HepG2 (cell line): ENCODE results near the gene PCDHGA7. TPM values are rescaled to one million over a fixed set of nuclear protein-coding genes. Genes with fewer than 3 reads are reported as not detected.

Experiments used
- CBX5 ChIP-seq: sonication (generic); formaldehyde crosslinking; IDR thresholded peaks from 2 replicates; pipeline ENCODE4 v1.4.0; 2020; ENCODE audit warnings: missing genetic modification reagents, borderline replicate concordance
- CENPBD1 ChIP-seq: sonication (generic); formaldehyde crosslinking; IDR thresholded peaks from 2 replicates; pipeline ENCODE4 v1.8.0; 2022; ENCODE audit warnings: missing genetic modification reagents, low read depth, mild to moderate bottlenecking, borderline replicate concordance
- CSRNP2 ChIP-seq: sonication (generic); formaldehyde crosslinking; conservative IDR thresholded peaks from 2 replicates; pipeline ENCODE4 v1.8.0; 2022; ENCODE audit warnings: low read depth, missing genetic modification reagents
- DMTF1 ChIP-seq: sonication (generic); formaldehyde crosslinking; IDR thresholded peaks from 2 replicates; pipeline ENCODE4 v1.4.0; 2020; ENCODE audit warnings: mild to moderate bottlenecking, missing genetic modification reagents
- FOXK1 ChIP-seq: sonication (generic); formaldehyde crosslinking; IDR thresholded peaks from 2 replicates; pipeline ENCODE4 v1.4.0; 2020; ENCODE audit warnings: low read depth, missing genetic modification reagents, borderline replicate concordance
- HMG20B ChIP-seq: conservative IDR thresholded peaks from 2 replicates; pipeline ENCODE4 v1.6.1; 2016; ENCODE audit warnings: missing genetic modification reagents, missing compliant biosample characterization
- MLXIP ChIP-seq: sonication (generic); formaldehyde crosslinking; IDR thresholded peaks from 2 replicates; pipeline ENCODE4 v1.9.0; 2021; ENCODE audit warnings: missing genetic modification reagents, borderline replicate concordance
- SALL2 ChIP-seq: sonication (generic); formaldehyde crosslinking; IDR thresholded peaks from 2 replicates; pipeline ENCODE4 v1.8.1; 2023; ENCODE audit warnings: mild to moderate bottlenecking, missing genetic modification reagents, inconsistent platforms
- SKI ChIP-seq: fragments of 450-650 bp; IDR thresholded peaks from one replicate; pipeline ENCODE4 v1.6.1; 2018; ENCODE audit warnings: mild to moderate bottlenecking; ENCODE audit not compliant: partially characterized antibody
- ZNF407 ChIP-seq: sonication (generic); formaldehyde crosslinking; IDR thresholded peaks from one replicate; pipeline ENCODE4 v1.5.1; 2020; ENCODE audit warnings: mild to moderate bottlenecking, missing genetic modification reagents; ENCODE audit errors: not compliant biosample characterization
- ZNF674 ChIP-seq: sonication (generic); formaldehyde crosslinking; IDR thresholded peaks from 2 replicates; pipeline ENCODE4 v1.5.0; 2020; ENCODE audit warnings: low read depth, mild to moderate bottlenecking, missing genetic modification reagents
- ZNF83 ChIP-seq: sonication (generic); formaldehyde crosslinking; IDR thresholded peaks from 2 replicates; pipeline ENCODE4 v1.4.0; 2020; ENCODE audit warnings: missing genetic modification reagents, mild to moderate bottlenecking, borderline replicate concordance
- polyA plus RNA-seq, 8 experiments: library from polyadenylated mRNA; depleted of rRNA in 3 of 8; stranded (reverse) in 7 of 8; unstranded in 1 of 8; fragments of >200 nt; fragmentation: Illumina TruSeq in 4 of 8; extraction: Trizol in 4 of 8; gene quantifications; 2 replicates each; pipeline versions ENCODE4 v1.2.1 to v1.2.3, GENCODE V29; 2011 to 2016; ENCODE audit warnings: low read depth in 4 of 8, missing spikeins in 1 of 8, mixed read lengths in 1 of 8; ENCODE audit not compliant: insufficient read depth in 1 of 8
- total RNA-seq, 5 experiments: library from RNA; depleted of rRNA; stranded (reverse); fragments of >200 nt; fragmentation: Illumina TruSeq; extraction: Trizol; gene quantifications; 2 replicates each; pipeline ENCODE4 v1.2.3, GENCODE V29; 2016; ENCODE audit warnings: low read depth in 1 of 5

Gene PCDHGA7
- total and polyA plus RNA-seq, 2 of the 13 experiments (the other 11 are each of a cell fraction or from before 2014, with no cell fraction given), result 0.11 to 0.31 TPM

- no peak for TF ChIP-seq MLXIP (CRISPR knock-in tag)
- no peak for TF ChIP-seq FOXK1 (CRISPR knock-in tag)
- no peak for TF ChIP-seq ZNF674
- no peak for TF ChIP-seq CSRNP2 (CRISPR knock-in tag)
- no peak for TF ChIP-seq ZNF83 (CRISPR knock-in tag)
- no peak for TF ChIP-seq CENPBD1 (CRISPR knock-in tag)
- TF ChIP-seq ZNF407, result no peak
- no peak for TF ChIP-seq DMTF1 (CRISPR knock-in tag)
- TF ChIP-seq SKI, result no peak
- no peak for TF ChIP-seq SALL2 (CRISPR knock-in tag)
- no peak for TF ChIP-seq HMG20B (CRISPR knock-in tag)
- TF ChIP-seq CBX5, result no peak
Observed at GRCh38 chr5:141349917-141350619, 32.5 kb upstream of the PCDHGA7 start, which contains the start of gene PCDHGB1 (continued).
